Naive thymus-derived CD4-positive, alpha-beta T cell (primary cell): ENCODE results near the gene SHISA9. TPM values are rescaled to one million over a fixed set of nuclear protein-coding genes. Genes with fewer than 3 reads are reported as not detected.
"Not testable (repeated sequence)": the region's sequence is repeated elsewhere in the genome, so short reads cannot be mapped to it uniquely, and the experiment has no call there.

ENCODE experiments used
- ATAC-seq: fragments of 150-1000 bp; cut with Tn5 transposase; 2 replicates; pipeline ENCODE4 v1.10.0; 2021; ENCODE audit warnings: mild to moderate bottlenecking, moderate library complexity
- CTCF ChIA-PET: fragments of 350-600 bp; sonication (Branson Sonifier 250); formaldehyde crosslinking; loops from one replicate; lab custom pipeline; 2021; ENCODE audit warnings: antibody characterized with exemption; lab: Charles Lee
- POLR2A ChIA-PET: fragments of 350-600 bp; sonication (Branson Sonifier 250); formaldehyde crosslinking; loops from one replicate; lab custom pipeline; 2021; ENCODE audit warnings: antibody characterized with exemption, inconsistent platforms; lab: Charles Lee
- DNase-seq, 9 donors: peaks; one replicate each; pipeline versions ENCODE4 v3.0.0 to v3.0.0-alpha.2; 2020 to 2022; ENCODE audit warnings: mixed read lengths in 1 of 9
- H3K27ac ChIP-seq: one replicate; pipeline ENCODE4 v1.7.0; 2013; ENCODE audit warnings: mild to moderate bottlenecking, low read depth, low read length, moderate library complexity
- H3K27me3 ChIP-seq, 2 donors: one replicate each; pipeline ENCODE4 v1.7.0; 2013; ENCODE audit warnings: low read length in 2 of 2, mild to moderate bottlenecking in 2 of 2, moderate library complexity in 2 of 2; ENCODE audit not compliant: control insufficient read depth in 2 of 2, insufficient read depth in 2 of 2
- H3K36me3 ChIP-seq, 3 experiments: 1 replicate in 2 of 3; 2 replicates in 1 of 3; pipeline ENCODE4 v1.7.0; 2013; ENCODE audit warnings: low read length in 3 of 3, mild to moderate bottlenecking in 3 of 3, moderate library complexity in 1 of 3; ENCODE audit not compliant: insufficient read depth in 3 of 3, control insufficient read depth in 2 of 3
- H3K4me1 ChIP-seq, 2 donors: one replicate each; pipeline ENCODE4 v1.7.0; 2013; ENCODE audit warnings: low read length in 2 of 2, mild to moderate bottlenecking in 2 of 2, moderate library complexity in 1 of 2; ENCODE audit not compliant: control insufficient read depth in 2 of 2, insufficient read depth in 2 of 2
- H3K4me3 ChIP-seq: 2 replicates; pipeline ENCODE4 v1.7.0; 2013; ENCODE audit warnings: mild to moderate bottlenecking, low read length
- H3K9me3 ChIP-seq, 3 experiments: 1 replicate in 2 of 3; 2 replicates in 1 of 3; pipeline ENCODE4 v1.7.0; 2013; ENCODE audit warnings: low read length in 3 of 3; ENCODE audit not compliant: control insufficient read depth in 2 of 3
- H3K27ac Mint-ChIP-seq, 9 donors: one replicate each; pipeline ENCODE4 v1.8.0; 2020 to 2022; ENCODE audit warnings: mixed read lengths in 9 of 9, mild to moderate bottlenecking in 8 of 9, moderate library complexity in 5 of 9, inconsistent platforms in 2 of 9
- H3K27me3 Mint-ChIP-seq, 5 donors: one replicate each; pipeline ENCODE4 v1.8.0; 2021 to 2022; ENCODE audit warnings: mixed read lengths in 5 of 5, mild to moderate bottlenecking in 1 of 5
- H3K36me3 Mint-ChIP-seq, 5 donors: one replicate each; pipeline ENCODE4 v1.8.0; 2020 to 2022; ENCODE audit warnings: mixed read lengths in 5 of 5, mild to moderate bottlenecking in 3 of 5, inconsistent platforms in 1 of 5
- H3K4me1 Mint-ChIP-seq, 7 donors: one replicate each; pipeline ENCODE4 v1.8.0; 2020 to 2022; ENCODE audit warnings: mixed read lengths in 7 of 7, mild to moderate bottlenecking in 3 of 7, inconsistent platforms in 1 of 7
- H3K4me3 Mint-ChIP-seq, 10 donors: one replicate each; pipeline ENCODE4 v1.8.0; 2020 to 2022; ENCODE audit warnings: mild to moderate bottlenecking in 10 of 10, mixed read lengths in 10 of 10, moderate library complexity in 6 of 10, inconsistent platforms in 2 of 10
- H3K9me3 Mint-ChIP-seq, 11 donors: one replicate each; pipeline ENCODE4 v1.8.0; 2020 to 2022; ENCODE audit warnings: mixed read lengths in 11 of 11, mild to moderate bottlenecking in 4 of 11, inconsistent platforms in 1 of 11, moderate library complexity in 1 of 11
- intact Hi-C, 2 donors: fragments of 100-400 bp; cut with micrococcal nuclease; formaldehyde crosslinking; loops; one replicate each; pipeline ENCODE4 v1.15.1; 2023
- polyA plus RNA-seq, 2 donors: library from polyadenylated mRNA; unstranded; fragments of 300-500 nt; fragmentation: Illumina TruSeq; gene quantifications; one replicate each; pipeline ENCODE4 v1.2.3, GENCODE V29; 2021
- total RNA-seq, 6 experiments: library from RNA in 5 of 6; stranded (reverse) in 5 of 6; gene quantifications; 1 replicate in 5 of 6; 2 replicates in 1 of 6; pipeline ENCODE4 v1.2.3 and lab custom pipeline; 2021 to 2026

The SHISA9 gene
- total and polyA plus RNA-seq, 7 experiments from 2014 or later, result 0.05 TPM; not detected in 6

DNA sequence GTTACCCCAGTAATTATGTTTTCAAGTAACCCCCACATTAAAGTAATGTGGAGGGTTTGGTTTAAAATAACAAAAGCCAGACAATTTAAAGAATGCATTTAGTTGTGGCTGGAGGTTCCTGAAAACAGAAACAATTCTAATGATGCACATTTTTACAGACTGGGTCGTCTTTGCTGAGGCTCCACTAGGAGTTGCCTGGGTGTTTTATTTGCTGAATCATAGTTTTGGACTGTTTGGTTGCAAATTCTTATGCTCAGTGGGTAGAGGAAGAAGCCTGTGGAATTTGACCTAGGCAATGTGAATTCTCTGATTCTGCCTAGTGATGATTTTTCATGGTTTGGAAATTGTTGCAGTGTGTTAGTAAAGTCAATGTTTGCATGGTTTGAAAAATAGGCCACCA lies 16.3 kb downstream of the SHISA9 start:
- POLR2A ChIA-PET, result no interaction called here
- H3K9me3 ChIP-seq, result no peaks in the 10 kb centered on the region
- H3K27me3 Mint-ChIP-seq, result peaks cover 2 to 58% (median 39%) of the 10 kb centered on the region in 5 donors
- H3K27ac Mint-ChIP-seq, result no peak overlapping the region
- no peak for ATAC-seq
- H3K4me1 ChIP-seq, result no peaks in the 10 kb centered on the region
- DNase-seq, result no peak
- CTCF ChIA-PET, result no interaction called here
- intact Hi-C loops, result no loop called here
- peaks cover 0 to 5% (median 0%) of the 10 kb centered on the region in 11 donors for H3K9me3 Mint-ChIP-seq
- H3K27me3 ChIP-seq, result no peaks in the 10 kb centered on the region
- H3K27ac ChIP-seq, result no peak overlapping the region
- H3K4me1 Mint-ChIP-seq, result no peaks in the 10 kb centered on the region
- no peaks in the 10 kb centered on the region for H3K36me3 ChIP-seq
- H3K4me3 Mint-ChIP-seq, result no peak overlapping the region
- H3K4me3 ChIP-seq, result no peak overlapping the region
- no peaks in the 10 kb centered on the region for H3K36me3 Mint-ChIP-seq

DNA sequence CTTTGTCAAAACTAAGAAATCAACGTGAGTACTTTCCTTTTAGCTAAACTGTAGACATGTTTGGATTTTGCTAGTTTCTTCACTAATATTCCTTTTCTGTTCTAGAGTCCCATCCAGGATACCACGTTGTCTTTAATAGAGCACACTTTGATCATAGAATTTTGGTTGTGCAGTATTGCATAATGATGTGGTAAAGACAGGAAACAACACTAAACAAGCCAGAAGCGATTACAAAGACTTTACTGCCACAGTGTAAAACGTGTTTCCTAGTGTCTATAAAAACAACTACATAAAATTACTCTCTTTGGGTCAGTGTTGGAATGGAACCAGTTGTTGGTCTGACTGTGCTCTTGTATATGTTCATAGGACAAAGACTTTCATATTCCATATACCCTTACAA lies 19.3 kb downstream of the SHISA9 start:
- Mint-ChIP-seq H3K9me3 (peaks cover 0 to 3% (median 0%) of the 10 kb centered on the region in 11 donors), H3K4me1 (no peaks in the 10 kb centered on the region), H3K27me3 (peaks cover 2 to 55% (median 38%) of the 10 kb centered on the region in 5 donors), H3K36me3 (no peaks in the 10 kb centered on the region), H3K4me3 (no peak overlapping the region), H3K27ac (no peak overlapping the region)
- ChIA-PET CTCF (no interaction called here), POLR2A (no interaction called here)
- no peak for ATAC-seq
- intact Hi-C loops, result no loop called here
- Histone ChIP-seq H3K27me3 (no peaks in the 10 kb centered on the region), H3K9me3 (no peaks in the 10 kb centered on the region), H3K27ac (no peak overlapping the region), H3K4me1 (no peaks in the 10 kb centered on the region), H3K36me3 (no peaks in the 10 kb centered on the region), H3K4me3 (no peak overlapping the region)
- DNase-seq, result no peak

DNA sequence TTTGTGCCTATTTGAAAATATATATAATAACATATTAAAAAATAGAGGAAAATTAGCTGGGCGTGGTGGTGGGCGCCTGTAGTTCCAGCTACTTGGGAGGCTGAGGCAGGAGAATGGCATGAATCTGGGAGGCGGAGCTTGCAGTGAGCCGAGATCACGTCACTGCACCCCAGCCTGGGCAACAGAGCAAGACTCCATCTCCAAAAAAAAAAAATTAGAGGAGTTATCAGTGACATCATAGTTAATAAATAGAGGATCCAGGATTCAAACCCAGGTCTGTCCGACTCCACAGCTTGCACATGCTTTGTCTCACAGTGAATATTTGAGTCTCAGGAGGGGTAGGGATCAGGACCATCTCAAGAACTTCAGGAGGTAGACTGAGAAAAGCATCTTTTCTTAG lies 22.2 kb downstream of the SHISA9 start:
- H3K27me3 ChIP-seq, POLR2A ChIA-PET, H3K4me1 ChIP-seq, H3K27ac Mint-ChIP-seq, H3K4me1 Mint-ChIP-seq, CTCF ChIA-PET, H3K4me3 Mint-ChIP-seq, H3K27ac ChIP-seq, DNase-seq, H3K4me3 ChIP-seq, intact Hi-C loops, H3K36me3 Mint-ChIP-seq, ATAC-seq, H3K36me3 ChIP-seq, H3K9me3 Mint-ChIP-seq, H3K9me3 ChIP-seq: not testable (repeated sequence)
- peaks cover 0 to 46% (median 33%) of the 10 kb centered on the region in 5 donors for H3K27me3 Mint-ChIP-seq

DNA sequence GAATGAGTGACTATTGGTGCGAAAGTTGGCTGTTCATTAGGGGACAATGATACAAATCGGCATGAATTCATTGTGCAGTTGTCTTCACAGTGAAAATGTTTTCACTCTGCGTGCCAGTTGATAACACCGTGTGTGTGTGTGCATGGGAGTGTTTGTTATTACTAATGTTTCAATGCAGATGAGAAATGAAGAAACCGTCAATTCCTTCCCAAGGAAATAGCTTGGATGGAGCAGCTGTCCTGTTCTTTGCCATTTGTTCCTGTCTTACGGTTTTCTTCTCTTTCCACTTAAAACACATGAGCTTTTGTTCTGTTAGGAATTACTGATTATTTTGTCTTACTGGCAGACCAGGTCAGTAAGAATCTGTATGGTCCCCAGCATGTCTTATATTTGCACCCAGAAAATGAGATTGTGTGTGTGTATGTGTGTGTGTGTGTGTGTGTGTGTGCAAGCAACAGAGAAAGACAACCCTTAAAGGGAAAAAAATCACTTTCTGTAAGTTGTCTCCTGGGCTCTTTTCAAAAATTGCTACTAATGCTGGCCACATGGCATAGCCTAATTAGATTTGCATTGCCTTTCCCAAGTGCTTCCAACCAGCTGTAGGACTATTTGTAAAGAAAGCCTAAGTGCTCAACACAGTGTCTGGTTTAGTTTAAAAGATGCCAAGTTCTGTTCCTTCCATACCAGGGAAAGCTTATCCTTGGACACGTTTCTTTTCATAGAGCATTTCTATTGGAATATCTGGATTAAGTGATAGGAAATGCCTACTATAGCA lies 23.8 kb downstream of the SHISA9 start:
- no peak for ATAC-seq
- no peaks in the 10 kb centered on the region for H3K9me3 ChIP-seq
- H3K4me1 ChIP-seq, result no peaks in the 10 kb centered on the region
- peaks cover 0 to 5% (median 0%) of the 10 kb centered on the region in 5 donors for H3K36me3 Mint-ChIP-seq
- H3K4me3 Mint-ChIP-seq, result no peak overlapping the region
- no peaks in the 10 kb centered on the region for H3K36me3 ChIP-seq
- intact Hi-C loops, result no loop called here
- no peak overlapping the region for H3K27ac Mint-ChIP-seq
- peaks cover 0 to 5% (median 0%) of the 10 kb centered on the region in 11 donors for H3K9me3 Mint-ChIP-seq
- H3K27me3 Mint-ChIP-seq, result peaks cover 0 to 39% (median 30%) of the 10 kb centered on the region in 5 donors
- ChIA-PET CTCF (no interaction called here), POLR2A (no interaction called here)
- no peaks in the 10 kb centered on the region for H3K27me3 ChIP-seq
- H3K27ac ChIP-seq, result no peak overlapping the region
- no peak overlapping the region for H3K4me3 ChIP-seq
- DNase-seq, result no peak
- no peaks in the 10 kb centered on the region for H3K4me1 Mint-ChIP-seq

DNA sequence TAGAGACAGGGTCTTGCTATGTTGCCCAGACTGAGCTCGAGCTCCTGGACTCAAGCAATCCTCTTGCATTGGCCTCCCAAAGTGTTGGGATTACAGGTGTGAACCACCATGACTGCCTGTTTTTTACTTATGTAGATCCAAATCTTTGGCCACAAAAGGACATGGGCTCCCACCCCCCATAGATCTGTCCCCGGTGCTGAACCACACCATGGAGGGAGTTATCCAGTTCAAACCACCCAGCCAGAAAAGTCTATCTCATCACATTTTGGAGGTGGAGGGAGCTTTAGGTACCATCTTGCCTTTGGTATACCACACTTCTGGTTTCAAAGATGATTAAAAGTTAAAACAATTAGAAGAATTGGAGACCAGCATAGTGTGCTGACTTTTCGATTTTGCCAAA lies 26.2 kb downstream of the SHISA9 start:
- H3K9me3 Mint-ChIP-seq, result peaks cover 0 to 13% (median 0%) of the 10 kb centered on the region in 11 donors
- no peaks in the 10 kb centered on the region for H3K9me3 ChIP-seq
- CTCF ChIA-PET, result no interaction called here
- DNase-seq (no peak), ATAC-seq (no peak)
- no peak overlapping the region for H3K27ac ChIP-seq
- POLR2A ChIA-PET, result no interaction called here
- H3K36me3 ChIP-seq, result no peaks in the 10 kb centered on the region
- no peaks in the 10 kb centered on the region for H3K4me1 Mint-ChIP-seq
- H3K4me3 Mint-ChIP-seq, result no peak overlapping the region
- intact Hi-C loops, result no loop called here
- H3K27ac Mint-ChIP-seq, result no peak overlapping the region
- H3K4me1 ChIP-seq, result no peaks in the 10 kb centered on the region
- H3K27me3 Mint-ChIP-seq, result peaks cover 0 to 46% (median 23%) of the 10 kb centered on the region in 5 donors
- H3K4me3 ChIP-seq, result no peak overlapping the region
- H3K27me3 ChIP-seq, result no peaks in the 10 kb centered on the region
- peaks cover 0 to 5% (median 0%) of the 10 kb centered on the region in 5 donors for H3K36me3 Mint-ChIP-seq

DNA sequence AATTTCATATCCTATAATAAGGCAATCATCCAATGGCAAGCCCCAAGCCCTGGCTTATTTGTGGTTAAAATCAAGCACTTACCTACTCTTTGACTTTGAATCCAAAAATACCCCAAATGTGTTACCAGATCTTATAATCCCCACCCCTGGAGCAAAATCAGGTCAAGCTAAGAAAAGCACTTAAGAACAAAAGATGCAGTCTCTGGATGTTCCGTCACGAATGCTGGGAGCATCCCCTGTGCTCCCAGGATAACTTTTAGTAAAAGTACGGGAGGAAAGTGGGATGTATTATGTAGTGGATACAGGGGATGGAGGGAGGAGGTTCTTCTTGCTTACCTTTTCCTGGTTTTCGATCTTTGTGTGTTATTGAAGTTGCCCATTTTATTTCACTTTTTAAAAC lies 29.5 kb downstream of the SHISA9 start:
- Mint-ChIP-seq H3K36me3 (peaks cover 0 to 5% (median 0%) of the 10 kb centered on the region in 5 donors), H3K27me3 (peaks cover 0 to 56% (median 23%) of the 10 kb centered on the region in 5 donors), H3K27ac (no peak overlapping the region), H3K9me3 (peaks cover 0 to 22% (median 4%) of the 10 kb centered on the region in 11 donors), H3K4me3 (no peak overlapping the region), H3K4me1 (no peaks in the 10 kb centered on the region)
- Histone ChIP-seq H3K4me3 (no peak overlapping the region), H3K27ac (no peak overlapping the region), H3K9me3 (no peaks in the 10 kb centered on the region), H3K4me1 (no peaks in the 10 kb centered on the region), H3K27me3 (no peaks in the 10 kb centered on the region), H3K36me3 (no peaks in the 10 kb centered on the region)
- intact Hi-C loops, result no loop called here
- ChIA-PET CTCF (no interaction called here), POLR2A (no interaction called here)
- no peak for ATAC-seq
- DNase-seq, result no peak

DNA sequence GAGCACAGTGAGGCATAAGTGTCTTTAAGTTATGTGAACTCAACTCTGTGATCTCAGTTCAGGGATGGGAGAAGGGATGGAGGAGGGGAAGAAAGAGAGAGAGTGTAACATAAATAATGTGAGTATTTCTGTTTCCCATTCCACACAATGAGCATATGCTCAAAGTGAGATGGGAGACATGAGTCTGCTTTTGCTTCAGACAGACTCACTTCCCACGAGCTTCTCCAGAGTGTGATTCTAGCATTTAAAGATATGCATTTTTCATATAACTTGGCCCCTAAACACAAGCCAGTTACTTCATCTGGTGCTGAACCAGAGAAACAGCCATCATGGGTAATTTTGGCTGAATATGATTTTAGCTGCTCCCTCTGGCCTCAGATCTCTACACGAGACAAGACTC lies 35.0 kb downstream of the SHISA9 start:
- Mint-ChIP-seq H3K27ac (no peak overlapping the region), H3K4me3 (no peak overlapping the region), H3K27me3 (peaks cover 0 to 53% (median 27%) of the 10 kb centered on the region in 5 donors), H3K36me3 (no peaks in the 10 kb centered on the region), H3K9me3 (peaks cover 0 to 15% (median 5%) of the 10 kb centered on the region in 11 donors), H3K4me1 (no peaks in the 10 kb centered on the region)
- DNase-seq, result no peak
- Histone ChIP-seq H3K4me3 (no peak overlapping the region), H3K9me3 (no peaks in the 10 kb centered on the region), H3K27me3 (no peaks in the 10 kb centered on the region), H3K4me1 (no peaks in the 10 kb centered on the region), H3K36me3 (no peaks in the 10 kb centered on the region), H3K27ac (no peak overlapping the region)
- POLR2A ChIA-PET, result no interaction called here
- CTCF ChIA-PET, result no interaction called here
- no peak for ATAC-seq
- intact Hi-C loops, result no loop called here
